Left lung (tissue), 10 donors: ENCODE data around the gene CLMN. TPM values are rescaled to one million over a fixed set of nuclear protein-coding genes. Genes with fewer than 3 reads are reported as not detected.

Experiments
- ATAC-seq: fragments of 200-7000 bp; cut with Tn5 transposase; one replicate; pipeline ENCODE4 v1.9.1; 2020; ENCODE audit warnings: moderate library complexity
- DNase-seq, 4 donors: peaks; one replicate each; pipeline ENCODE4 v3.0.0-alpha.2; 2013 to 2020
- H3K27ac ChIP-seq, 2 donors: fragments of 200-600 bp; sonication (generic) in 1 of 2; one replicate each; pipeline versions ENCODE4 v1.5.0 to v1.8.0; 2020 to 2021
- H3K27me3 ChIP-seq, 2 donors: fragments of 200-600 bp; sonication (generic) in 1 of 2; one replicate each; pipeline versions ENCODE4 v1.5.0 to v1.8.0; 2020 to 2021
- H3K36me3 ChIP-seq, 2 donors: fragments of 200-600 bp; sonication (generic) in 1 of 2; one replicate each; pipeline versions ENCODE4 v1.5.0 to v1.8.0; 2020 to 2021
- H3K4me1 ChIP-seq, 2 donors: fragments of 200-600 bp; one replicate each; pipeline ENCODE4 v1.8.0; 2021
- H3K4me3 ChIP-seq, 2 donors: fragments of 200-600 bp; sonication (generic) in 1 of 2; one replicate each; pipeline versions ENCODE4 v1.5.0 to v1.8.0; 2020 to 2021; ENCODE audit warnings: mild to moderate bottlenecking in 1 of 2
- H3K9me3 ChIP-seq, 2 donors: fragments of 200-600 bp; sonication (generic) in 1 of 2; one replicate each; pipeline versions ENCODE4 v1.5.0 to v1.8.0; 2020 to 2021
- CTCF ChIP-seq, 2 donors: fragments of 200-600 bp; sonication (generic) in 1 of 2; IDR thresholded peaks; one replicate each; pipeline versions ENCODE4 v1.5.0 to v1.8.0; 2021; ENCODE audit warnings: antibody characterized with exemption in 2 of 2
- intact Hi-C, 2 donors: fragments of 100-400 bp; cut with DNase I; formaldehyde crosslinking; loops; one replicate each; pipeline versions ENCODE4 v1.11.2 to v1.14.2; 2022
- polyA plus RNA-seq, 6 donors: library from polyadenylated mRNA; unstranded; fragments of 120-200 nt; gene quantifications; one replicate each; pipeline ENCODE4 v1.2.1, GENCODE V29; 2013; ENCODE audit not compliant: insufficient read length in 6 of 6
- total RNA-seq, 2 donors: library from RNA; stranded (reverse); fragmentation: NEBNext Ultra II Directional; extraction: Animal tissue kit (Norgen Biotek cat#: 25700); gene quantifications; one replicate each; pipeline ENCODE4 v1.2.1, GENCODE V29; 2021
- donor health status: DM: no; HTN: yes; CAD: no.
- donor health status: DM: no; HTN: no; CAD: no.

CLMN gene
- total and polyA plus RNA-seq, 8 donors, result 10.3 to 30.0 (median 12.6) TPM

GRCh38 chr14:95334044-95334443, 14.3 kb upstream of the CLMN start:
- no peaks in the 10 kb centered on the region for H3K36me3 ChIP-seq

GRCh38 chr14:95332641-95333040, 12.9 kb upstream of the CLMN start:
- Histone ChIP-seq H3K9me3 (no peaks in the 10 kb centered on the region), H3K4me1 (no peaks in the 10 kb centered on the region), H3K27me3 (peaks cover 0 to 6% of the 10 kb centered on the region in 2 donors), H3K36me3 (no peaks in the 10 kb centered on the region), H3K4me3 (no peak overlapping the region), H3K27ac (no peak overlapping the region)
- no peak for TF ChIP-seq CTCF (IDR thresholded peaks at IDR 0.05)
- DNase-seq (no peak), ATAC-seq (no peak)
- intact Hi-C loops, result no loop called here

More at GRCh38 chr14:95334044-95334443, 14.3 kb upstream of the CLMN start:
- Histone ChIP-seq H3K27me3 (peaks cover 0 to 12% of the 10 kb centered on the region in 2 donors), H3K9me3 (no peaks in the 10 kb centered on the region), H3K27ac (no peak overlapping the region), H3K4me1 (no peaks in the 10 kb centered on the region), H3K4me3 (no peak overlapping the region)
- no peak for DNase-seq
- ATAC-seq, result no peak
- no peak for TF ChIP-seq CTCF (IDR thresholded peaks at IDR 0.05)
- intact Hi-C loops, result no loop called here

- no peak overlapping the region for H3K27ac ChIP-seq
- no peaks in the 10 kb centered on the region for H3K4me1 ChIP-seq
- no peaks in the 10 kb centered on the region for H3K9me3 ChIP-seq
- no peaks in the 10 kb centered on the region for H3K36me3 ChIP-seq
- intact Hi-C loops, result no loop called here
- no peak overlapping the region for H3K4me3 ChIP-seq
- DNase-seq (no peak), ATAC-seq (no peak)
- no peaks in the 10 kb centered on the region for H3K27me3 ChIP-seq
- no peak for TF ChIP-seq CTCF (IDR thresholded peaks at IDR 0.05)
Observed at GRCh38 chr14:95331708-95332408, 12.2 kb upstream of the CLMN start.

GRCh38 chr14:95330591-95331370, 11.1 kb upstream of the CLMN start:
- Histone ChIP-seq H3K27me3 (no peaks in the 10 kb centered on the region), H3K9me3 (no peaks in the 10 kb centered on the region), H3K36me3 (no peaks in the 10 kb centered on the region), H3K4me1 (no peaks in the 10 kb centered on the region), H3K27ac (no peak overlapping the region), H3K4me3 (no peak overlapping the region)
- no peak for TF ChIP-seq CTCF (IDR thresholded peaks at IDR 0.05)
- ATAC-seq (no peak), DNase-seq (no peak)
- intact Hi-C loops, result no loop called here

- H3K4me3 ChIP-seq, result no peak overlapping the region
- intact Hi-C loops, result no loop called here
- no peaks in the 10 kb centered on the region for H3K9me3 ChIP-seq
- no peak overlapping the region for H3K27ac ChIP-seq
- TF ChIP-seq CTCF (IDR thresholded peaks at IDR 0.05), result no peak
- ATAC-seq, result no peak
- H3K4me1 ChIP-seq, result no peaks in the 10 kb centered on the region
- DNase-seq, result no peak
- no peaks in the 10 kb centered on the region for H3K27me3 ChIP-seq
- H3K36me3 ChIP-seq, result no peaks in the 10 kb centered on the region
Observed at GRCh38 chr14:95329941-95330340, 10.2 kb upstream of the CLMN start.
